Measurements from ENCODE around the gene DNAH12. TPM values are rescaled to one million over a fixed set of nuclear protein-coding genes. Genes with fewer than 3 reads are reported as not detected.

DNAH12 gene
- total RNA-seq, 2 experiments from 2014 or later, result 0.19 TPM; not detected in 1

GRCh38 chr3:57261119-57261518 is 283.0 kb downstream of the DNAH12 start:
- POLR2A ChIA-PET, result no interaction called here
- Histone ChIP-seq H3K27ac (ENCODE audit: low read depth in 1 of 2, low read length in 2 of 2) (no peak overlapping the region), H3K9me3 (ENCODE audit: control insufficient read depth in 1 of 2, insufficient read depth in 1 of 2, low read length in 2 of 2) (peaks cover 0 to 4% of the 10 kb centered on the region in 2 experiments), H3K27me3 (ENCODE audit: control insufficient read depth in 1 of 2, insufficient read depth in 2 of 2, low read length in 2 of 2) (no peaks in the 10 kb centered on the region), H3K36me3 (ENCODE audit: insufficient read depth, low read length) (peaks cover 60% of the 10 kb centered on the region), H3K4me1 (ENCODE audit: insufficient read depth, low read length) (no peaks in the 10 kb centered on the region), H3K4me3 (ENCODE audit: low read length) (no peak overlapping the region)
- DNase-seq (no peak), ATAC-seq (ENCODE audit: poor library complexity) (no peak)
- Mint-ChIP-seq H3K27me3 (no peaks in the 10 kb centered on the region), H3K4me3 (no peak overlapping the region), H3K27ac (no peak overlapping the region), H3K9me3 (peaks cover 7% of the 10 kb centered on the region), H3K4me1 (ENCODE audit: low read depth) (no peaks in the 10 kb centered on the region), H3K36me3 (ENCODE audit: low read depth) (peaks cover 95% of the 10 kb centered on the region)
- intact Hi-C loops (cut with DNase I, micrococcal nuclease), result no loop called here
- no peak for TF ChIP-seq CTCF (IDR thresholded peaks at IDR 0.05)
- CTCF ChIA-PET, result no interaction called here

- POLR2A ChIA-PET, result no interaction called here
These were observed 286.5 kb downstream of the DNAH12 start for GRCh38 chr3:57257678-57258077.

GRCh38 chr3:57256844-57257243 is 287.3 kb downstream of the DNAH12 start:
- intact Hi-C loops (cut with DNase I, micrococcal nuclease), result no loop called here
- Mint-ChIP-seq H3K27me3 (no peaks in the 10 kb centered on the region), H3K4me3 (no peak overlapping the region), H3K4me1 (ENCODE audit: low read depth) (no peaks in the 10 kb centered on the region), H3K36me3 (ENCODE audit: low read depth) (peaks cover 79% of the 10 kb centered on the region), H3K27ac (no peak overlapping the region), H3K9me3 (no peaks in the 10 kb centered on the region)
- DNase-seq (no peak), ATAC-seq (ENCODE audit: poor library complexity) (no peak)
- Histone ChIP-seq H3K27ac (ENCODE audit: low read depth in 1 of 2, low read length in 2 of 2) (no peak overlapping the region), H3K27me3 (ENCODE audit: control insufficient read depth in 1 of 2, insufficient read depth in 2 of 2, low read length in 2 of 2) (no peaks in the 10 kb centered on the region), H3K9me3 (ENCODE audit: control insufficient read depth in 1 of 2, insufficient read depth in 1 of 2, low read length in 2 of 2) (no peaks in the 10 kb centered on the region), H3K36me3 (ENCODE audit: insufficient read depth, low read length) (peaks cover 69% of the 10 kb centered on the region), H3K4me3 (ENCODE audit: low read length) (no peak overlapping the region), H3K4me1 (ENCODE audit: insufficient read depth, low read length) (no peaks in the 10 kb centered on the region)
- ChIA-PET CTCF (no interaction called here), POLR2A (no interaction called here)
- TF ChIP-seq CTCF (IDR thresholded peaks at IDR 0.05), result no peak

More at GRCh38 chr3:57257678-57258077, 286.5 kb downstream of the DNAH12 start:
- Histone ChIP-seq H3K36me3 (ENCODE audit: insufficient read depth, low read length) (peaks cover 66% of the 10 kb centered on the region), H3K4me3 (ENCODE audit: low read length) (no peak overlapping the region), H3K27me3 (ENCODE audit: control insufficient read depth in 1 of 2, insufficient read depth in 2 of 2, low read length in 2 of 2) (no peaks in the 10 kb centered on the region), H3K9me3 (ENCODE audit: control insufficient read depth in 1 of 2, insufficient read depth in 1 of 2, low read length in 2 of 2) (peaks cover 0 to 1% of the 10 kb centered on the region in 2 experiments), H3K27ac (ENCODE audit: low read depth in 1 of 2, low read length in 2 of 2) (no peak overlapping the region), H3K4me1 (ENCODE audit: insufficient read depth, low read length) (no peaks in the 10 kb centered on the region)
- H3K9me3 Mint-ChIP-seq, result peaks cover 2% of the 10 kb centered on the region
- no peak for ATAC-seq (ENCODE audit: poor library complexity)
- no peaks in the 10 kb centered on the region for H3K27me3 Mint-ChIP-seq
- no peak overlapping the region for H3K4me3 Mint-ChIP-seq
- CTCF ChIA-PET, result interaction anchor here (1.1 to 1.2 kb wide), 2 partner anchors 12 to 14 kb away, joined by 3 to 4 read pairs; no protein-coding TSS in a partner anchor
- H3K4me1 Mint-ChIP-seq (ENCODE audit: low read depth), result no peaks in the 10 kb centered on the region
- DNase-seq, result no peak
- H3K27ac Mint-ChIP-seq, result no peak overlapping the region
- intact Hi-C loops (cut with DNase I, micrococcal nuclease), result no loop called here
- peaks cover 79% of the 10 kb centered on the region for H3K36me3 Mint-ChIP-seq (ENCODE audit: low read depth)
- TF ChIP-seq CTCF (IDR thresholded peaks at IDR 0.05), result no peak
